ENCODE measurements around the gene OR2B6.

OR2B6 gene

DNA sequence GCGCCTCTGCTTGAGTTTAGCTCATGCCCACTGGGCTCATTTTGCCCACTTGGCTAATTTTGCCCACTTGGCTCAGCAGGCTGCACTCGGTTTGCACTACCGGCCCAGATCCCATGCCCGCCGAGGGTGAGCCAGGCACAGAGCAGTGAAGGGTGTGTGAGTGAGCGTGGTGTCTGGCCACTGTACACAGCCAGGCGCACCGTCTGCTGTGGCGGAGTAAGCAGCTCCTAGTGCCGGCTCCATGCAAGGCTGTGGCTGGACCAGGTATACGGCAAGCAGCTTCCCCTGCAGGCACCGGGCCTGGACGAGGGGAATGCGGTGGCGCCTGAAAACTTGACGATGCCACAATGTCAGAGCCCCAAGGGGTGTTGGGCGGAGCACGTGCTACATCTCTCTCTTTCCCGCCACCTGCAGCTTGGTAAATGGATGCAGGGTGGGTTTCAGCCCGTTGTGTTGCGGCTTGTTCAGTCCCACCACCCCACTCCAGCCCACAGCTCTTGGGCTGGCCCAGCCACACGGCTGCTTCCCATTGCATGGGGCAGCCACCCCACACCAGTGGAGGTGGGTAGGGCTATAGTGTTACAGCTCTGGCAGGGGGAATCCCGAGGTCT, 9.9 kb downstream of the OR2B6 start:
- no peaks in the 10 kb centered on the region for H3K9me3 Mint-ChIP-seq
- H3K36me3 Mint-ChIP-seq (ENCODE audit: low read depth): no peaks in the 10 kb centered on the region
- H3K4me1 Mint-ChIP-seq (ENCODE audit: low read depth): no peaks in the 10 kb centered on the region
- H3K27ac Mint-ChIP-seq: no peak overlapping the region
- no peaks in the 10 kb centered on the region for H3K27me3 Mint-ChIP-seq (ENCODE audit: low read depth)
- no peak overlapping the region for H3K4me3 Mint-ChIP-seq

DNA sequence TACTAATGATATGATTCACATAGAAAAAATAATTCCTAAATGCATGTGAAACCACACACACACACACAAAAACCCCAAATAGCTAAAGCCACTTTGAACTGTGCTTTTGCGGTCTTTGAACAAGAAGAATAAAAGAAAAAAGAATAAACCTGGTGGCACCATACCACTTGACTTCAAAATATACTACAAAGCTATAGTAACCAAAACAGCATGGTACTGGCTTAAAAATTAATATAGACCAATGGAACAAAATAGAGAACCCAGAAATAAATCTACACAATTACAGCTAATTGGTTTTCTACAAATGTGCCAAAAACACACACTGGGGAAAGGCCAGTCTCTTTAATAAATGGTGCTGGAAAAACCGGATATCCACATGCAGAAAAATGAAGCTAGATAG, 13.4 kb downstream of the OR2B6 start:
- no peak overlapping the region for H3K4me3 Mint-ChIP-seq
- no peaks in the 10 kb centered on the region for H3K9me3 Mint-ChIP-seq
- no peaks in the 10 kb centered on the region for H3K4me1 Mint-ChIP-seq (ENCODE audit: low read depth)
- peaks cover 4% of the 10 kb centered on the region for H3K27me3 Mint-ChIP-seq (ENCODE audit: low read depth)
- H3K36me3 Mint-ChIP-seq (ENCODE audit: low read depth): no peaks in the 10 kb centered on the region
- H3K27ac Mint-ChIP-seq: no peak overlapping the region

DNA sequence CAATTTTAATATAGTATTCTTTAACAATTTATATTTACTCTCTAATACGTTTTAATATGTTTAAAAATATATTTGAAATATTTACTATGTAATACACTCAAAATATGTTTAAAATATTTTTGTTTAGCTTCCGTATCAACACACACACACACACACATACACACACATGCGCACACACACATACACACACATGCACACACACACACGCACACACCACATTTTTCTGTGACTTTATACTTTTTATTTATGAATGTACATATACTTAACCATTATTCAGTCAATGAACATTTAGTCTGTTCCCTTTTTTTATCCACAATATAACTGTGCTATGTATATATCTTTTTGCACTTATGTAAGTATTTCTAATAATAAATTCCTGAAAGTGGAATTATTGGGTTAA, 15.7 kb downstream of the OR2B6 start:
- H3K27me3 Mint-ChIP-seq (ENCODE audit: low read depth): peaks cover 4% of the 10 kb centered on the region
- H3K27ac Mint-ChIP-seq: no peak overlapping the region
- no peaks in the 10 kb centered on the region for H3K9me3 Mint-ChIP-seq
- no peaks in the 10 kb centered on the region for H3K36me3 Mint-ChIP-seq (ENCODE audit: low read depth)
- H3K4me1 Mint-ChIP-seq (ENCODE audit: low read depth): no peaks in the 10 kb centered on the region
- no peak overlapping the region for H3K4me3 Mint-ChIP-seq

DNA sequence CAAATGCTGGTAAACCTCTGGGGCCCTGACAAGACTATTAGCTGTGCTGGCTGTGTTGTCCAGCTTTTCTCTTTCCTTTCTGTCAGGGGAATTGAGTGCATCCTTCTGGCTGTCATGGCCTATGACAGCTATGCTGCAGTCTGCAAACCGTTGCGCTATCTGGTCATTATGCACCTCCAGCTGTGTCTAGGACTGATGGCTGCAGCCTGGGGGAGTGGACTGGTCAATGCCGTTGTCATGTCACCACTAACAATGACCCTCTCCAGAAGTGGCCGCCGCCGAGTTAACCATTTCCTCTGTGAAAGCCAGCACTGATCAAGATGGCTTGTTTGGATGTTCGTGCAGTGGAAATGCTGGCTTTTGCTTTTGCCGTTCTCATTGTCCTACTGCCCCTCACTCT, 20.3 kb downstream of the OR2B6 start:
- no peak overlapping the region for H3K4me3 Mint-ChIP-seq
- H3K4me1 Mint-ChIP-seq (ENCODE audit: low read depth): no peaks in the 10 kb centered on the region
- no peaks in the 10 kb centered on the region for H3K36me3 Mint-ChIP-seq (ENCODE audit: low read depth)
- H3K27ac Mint-ChIP-seq: no peak overlapping the region
- no peaks in the 10 kb centered on the region for H3K9me3 Mint-ChIP-seq
- H3K27me3 Mint-ChIP-seq (ENCODE audit: low read depth): peaks cover 4% of the 10 kb centered on the region

DNA sequence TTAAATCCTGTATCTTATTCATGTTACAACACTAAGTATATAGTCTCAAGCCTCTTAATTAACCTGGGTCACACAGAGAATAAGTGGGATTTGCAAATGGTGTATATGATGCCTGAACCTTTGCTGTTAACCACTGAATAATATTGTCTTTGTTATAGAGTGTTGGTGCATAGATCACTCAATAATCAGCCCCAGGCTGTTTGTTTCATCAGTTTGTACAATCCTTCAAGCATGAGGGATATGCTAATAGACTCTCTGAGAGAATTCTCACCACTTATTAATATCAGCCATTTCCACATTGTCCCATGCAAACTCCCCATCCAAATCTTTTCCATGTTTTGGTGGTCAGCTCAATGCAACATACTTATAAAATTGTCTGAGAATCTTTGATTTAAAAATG, 21.7 kb downstream of the OR2B6 start:
- Mint-ChIP-seq H3K9me3 (no peaks in the 10 kb centered on the region), H3K4me1 (ENCODE audit: low read depth) (no peaks in the 10 kb centered on the region), H3K4me3 (no peak overlapping the region), H3K36me3 (ENCODE audit: low read depth) (no peaks in the 10 kb centered on the region), H3K27ac (no peak overlapping the region), H3K27me3 (ENCODE audit: low read depth) (peaks cover 6% of the 10 kb centered on the region)

DNA sequence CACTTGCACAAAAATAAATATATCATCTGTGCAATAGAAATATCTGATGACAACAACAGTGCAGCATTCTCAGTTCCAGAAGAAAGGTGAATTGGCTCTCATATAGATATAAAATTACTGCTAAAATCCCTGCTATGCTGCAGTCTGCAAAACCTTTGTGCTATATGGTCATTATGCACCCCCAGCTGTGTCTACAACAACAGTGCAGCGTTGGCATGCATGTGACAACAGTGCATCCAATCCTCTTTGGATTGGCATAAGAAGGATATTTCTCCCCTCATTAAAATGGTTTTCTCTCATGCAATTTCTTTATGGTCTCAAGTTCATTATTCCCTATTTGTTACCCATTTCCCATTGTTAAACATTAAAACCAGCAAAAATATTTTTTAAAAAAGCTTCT, 23.1 kb downstream of the OR2B6 start:
- peaks cover 5% of the 10 kb centered on the region for H3K27me3 Mint-ChIP-seq (ENCODE audit: low read depth)

DNA sequence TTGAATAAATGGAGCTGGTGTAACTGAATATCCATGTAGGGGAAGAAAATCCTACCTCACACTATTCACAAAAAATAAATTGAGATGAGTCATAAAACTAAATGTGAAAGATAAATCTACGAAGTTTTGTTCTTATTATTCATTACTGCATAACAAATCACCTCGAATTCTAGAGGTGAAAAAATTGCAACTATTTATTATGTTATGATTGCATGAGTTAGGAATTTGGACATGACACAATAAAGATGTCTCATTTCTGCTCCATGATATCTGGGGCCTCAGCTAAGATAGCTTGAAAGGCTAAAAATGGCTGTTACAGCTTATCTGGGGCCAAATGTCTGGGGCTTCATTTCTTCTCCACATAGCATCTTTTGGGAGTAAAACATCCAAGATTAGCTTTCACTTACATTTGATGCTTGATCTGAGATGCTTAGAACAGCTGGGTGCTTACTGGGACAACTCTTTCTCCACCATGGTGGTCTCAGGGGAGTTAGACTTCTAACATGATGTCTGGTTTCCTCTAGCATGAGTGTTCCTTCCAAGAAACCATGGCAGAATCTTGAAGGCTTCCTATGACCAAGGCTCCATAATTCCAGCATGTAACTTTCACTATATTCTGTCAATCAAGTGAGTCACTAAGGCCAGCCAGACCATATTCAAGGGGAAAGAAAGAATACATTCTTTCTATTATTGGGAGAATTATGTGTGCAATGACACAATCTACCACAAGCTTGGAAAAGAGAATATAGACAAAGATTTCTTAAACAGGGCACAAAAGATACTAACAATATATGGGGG, 30.1 kb downstream of the OR2B6 start:
- Mint-ChIP-seq H3K4me3 (no peak overlapping the region), H3K27me3 (ENCODE audit: low read depth) (peaks cover 34% of the 10 kb centered on the region)

More for the DNA sequence above, 23.1 kb downstream of the OR2B6 start:
- Mint-ChIP-seq H3K9me3 (no peaks in the 10 kb centered on the region), H3K27ac (no peak overlapping the region), H3K4me3 (no peak overlapping the region), H3K36me3 (ENCODE audit: low read depth) (no peaks in the 10 kb centered on the region), H3K4me1 (ENCODE audit: low read depth) (no peaks in the 10 kb centered on the region)

DNA sequence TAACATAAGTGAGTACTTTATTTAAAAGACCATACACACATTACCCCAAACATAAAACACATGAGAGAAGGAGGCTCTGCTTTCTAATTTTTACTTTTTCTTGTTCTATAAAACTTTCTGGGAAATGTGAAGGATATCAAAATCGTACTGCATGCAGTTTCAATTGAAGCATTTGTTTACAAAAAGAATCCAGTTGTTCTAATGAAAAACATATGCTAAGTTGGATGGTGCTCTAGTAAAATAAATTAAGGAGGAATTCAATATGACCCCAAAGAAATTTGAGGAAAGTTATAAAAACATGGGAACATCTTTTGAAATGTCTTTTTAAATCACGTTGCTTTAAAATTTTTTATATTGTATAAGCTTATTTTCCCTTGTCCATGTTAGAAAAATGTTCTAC, 37.6 kb downstream of the OR2B6 start:
- H3K9me3 Mint-ChIP-seq: no peaks in the 10 kb centered on the region
- H3K27ac Mint-ChIP-seq: no peak overlapping the region
- peaks cover 11% of the 10 kb centered on the region for H3K27me3 Mint-ChIP-seq (ENCODE audit: low read depth)
- H3K4me3 Mint-ChIP-seq: no peak overlapping the region
- H3K36me3 Mint-ChIP-seq (ENCODE audit: low read depth): no peaks in the 10 kb centered on the region
- H3K4me1 Mint-ChIP-seq (ENCODE audit: low read depth): no peaks in the 10 kb centered on the region

More for the DNA sequence above, 30.1 kb downstream of the OR2B6 start:
- no peak overlapping the region for H3K27ac Mint-ChIP-seq
- H3K4me1 Mint-ChIP-seq (ENCODE audit: low read depth): no peaks in the 10 kb centered on the region
- H3K9me3 Mint-ChIP-seq: no peaks in the 10 kb centered on the region
- H3K36me3 Mint-ChIP-seq (ENCODE audit: low read depth): no peaks in the 10 kb centered on the region

DNA sequence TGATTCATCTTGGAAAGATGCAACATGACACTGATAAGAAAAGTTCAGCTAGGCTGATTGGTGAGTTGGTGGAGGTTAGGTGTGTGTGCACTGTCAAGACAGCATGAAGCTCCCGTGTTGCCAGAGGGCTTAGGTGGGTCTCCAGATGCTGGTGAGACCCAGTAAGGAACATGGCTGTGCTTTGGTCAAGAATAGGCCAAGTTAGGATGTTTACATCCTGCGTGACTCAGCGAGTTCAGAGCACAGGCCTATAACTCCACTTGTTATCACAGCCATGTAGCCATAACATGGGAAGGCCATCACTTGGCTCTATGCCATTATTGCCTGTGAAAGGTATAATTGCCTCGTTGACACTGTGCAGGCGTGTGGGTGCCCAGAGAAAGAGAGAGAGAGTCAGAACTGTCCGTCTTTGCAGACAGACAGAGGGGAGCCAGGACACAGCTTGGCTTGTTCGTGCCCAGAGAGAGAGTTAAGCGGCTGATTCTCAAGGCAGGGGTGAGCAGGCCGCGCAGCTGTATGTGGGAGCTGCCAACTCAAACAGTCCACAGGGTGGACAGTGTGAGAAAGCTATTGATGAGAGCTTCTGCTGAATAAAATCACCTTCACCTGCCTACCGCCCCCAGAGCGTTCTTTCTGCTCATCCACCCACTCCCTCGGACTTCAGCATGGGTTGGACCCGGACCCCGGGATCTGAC, 43.5 kb downstream of the OR2B6 start:
- Mint-ChIP-seq H3K9me3 (no peaks in the 10 kb centered on the region), H3K4me1 (ENCODE audit: low read depth) (no peaks in the 10 kb centered on the region), H3K27me3 (ENCODE audit: low read depth) (no peaks in the 10 kb centered on the region), H3K4me3 (no peak overlapping the region), H3K27ac (no peak overlapping the region), H3K36me3 (ENCODE audit: low read depth) (no peaks in the 10 kb centered on the region)

DNA sequence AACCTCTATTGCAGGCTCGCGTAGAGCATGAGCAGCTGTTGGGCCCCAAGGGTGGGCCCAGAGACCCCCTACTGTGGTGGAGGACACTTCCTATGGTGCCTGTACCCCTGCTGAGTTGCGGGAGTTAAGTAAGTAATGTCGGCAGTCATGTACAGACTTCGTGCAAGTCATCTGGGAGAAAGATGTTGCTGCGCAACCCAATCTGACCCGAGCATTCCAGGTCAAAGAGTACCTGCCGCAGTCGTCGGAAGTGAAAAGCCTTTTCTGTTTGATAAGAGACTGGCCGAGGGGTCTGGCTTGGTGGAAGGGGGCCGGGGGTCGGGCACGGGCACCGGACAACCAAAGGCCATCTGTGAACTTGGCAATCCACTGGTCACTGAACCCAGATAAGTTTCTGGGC, 44.3 kb downstream of the OR2B6 start:
- H3K27me3 Mint-ChIP-seq (ENCODE audit: low read depth): no peaks in the 10 kb centered on the region
- H3K27ac Mint-ChIP-seq: no peak overlapping the region
- no peaks in the 10 kb centered on the region for H3K4me1 Mint-ChIP-seq (ENCODE audit: low read depth)
- no peaks in the 10 kb centered on the region for H3K9me3 Mint-ChIP-seq
- no peak overlapping the region for H3K4me3 Mint-ChIP-seq
- H3K36me3 Mint-ChIP-seq (ENCODE audit: low read depth): no peaks in the 10 kb centered on the region

DNA sequence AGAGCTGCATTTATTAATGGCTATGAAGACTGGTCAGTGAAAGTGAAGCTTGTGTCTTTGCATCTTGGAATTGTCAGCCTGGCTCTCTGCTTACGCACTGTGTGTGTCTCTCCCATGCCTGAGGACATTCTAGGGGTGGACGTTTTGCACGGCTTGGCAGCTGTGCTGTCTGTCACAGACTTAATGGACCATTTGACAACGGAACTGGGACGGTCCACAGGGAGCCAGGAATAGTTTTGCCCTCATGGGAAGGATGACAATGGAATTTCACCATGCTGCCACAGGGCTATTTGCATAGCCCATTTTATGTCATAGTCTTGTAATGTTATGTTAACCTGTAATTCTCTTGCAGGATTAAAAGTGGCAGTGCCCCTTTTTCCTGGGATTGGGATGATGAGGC, 44.7 kb downstream of the OR2B6 start:
- Mint-ChIP-seq H3K4me3 (no peak overlapping the region), H3K4me1 (ENCODE audit: low read depth) (no peaks in the 10 kb centered on the region), H3K36me3 (ENCODE audit: low read depth) (no peaks in the 10 kb centered on the region), H3K27ac (no peak overlapping the region), H3K9me3 (no peaks in the 10 kb centered on the region), H3K27me3 (ENCODE audit: low read depth) (no peaks in the 10 kb centered on the region)

DNA sequence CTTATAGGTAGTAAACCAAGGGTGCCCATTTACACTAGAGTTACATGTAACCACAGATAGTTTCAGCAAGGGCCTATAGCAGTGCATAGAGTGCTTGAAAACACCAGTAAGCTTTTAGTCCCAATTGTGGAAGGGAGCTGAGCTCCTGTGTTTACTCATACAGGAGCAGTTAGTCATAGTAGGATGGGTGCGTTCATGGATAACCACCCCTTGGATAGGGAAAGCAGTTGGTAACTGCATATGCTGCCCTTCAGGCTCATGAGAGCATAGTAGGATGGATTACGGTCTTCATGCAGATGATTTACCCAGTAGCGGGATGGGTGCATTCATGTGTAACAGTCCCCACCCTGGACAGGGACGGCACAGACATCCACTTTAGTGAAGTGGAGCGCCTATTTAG, 45.1 kb downstream of the OR2B6 start:
- Mint-ChIP-seq H3K36me3 (ENCODE audit: low read depth) (no peaks in the 10 kb centered on the region), H3K4me1 (ENCODE audit: low read depth) (no peaks in the 10 kb centered on the region), H3K4me3 (no peak overlapping the region), H3K27ac (no peak overlapping the region), H3K27me3 (ENCODE audit: low read depth) (no peaks in the 10 kb centered on the region), H3K9me3 (no peaks in the 10 kb centered on the region)

DNA sequence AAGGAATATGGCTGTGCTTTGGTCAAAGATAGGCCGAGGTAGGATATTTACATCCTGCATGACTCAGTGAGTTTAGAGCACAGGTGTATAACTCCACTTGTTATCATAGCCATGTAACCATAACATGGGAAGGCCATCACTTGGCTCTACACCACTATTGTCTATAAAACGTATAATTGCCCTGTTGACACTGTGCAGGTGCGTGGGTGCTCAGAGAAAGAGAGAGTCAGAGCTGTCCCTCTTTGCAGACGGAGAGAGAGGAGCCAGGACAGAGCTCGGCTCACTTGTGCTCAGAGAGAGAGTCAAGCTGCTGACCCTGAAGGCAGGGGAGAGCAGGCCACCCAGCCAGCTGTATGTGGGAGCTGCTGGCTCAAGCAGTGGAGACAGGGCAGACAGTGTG, 46.0 kb downstream of the OR2B6 start:
- H3K36me3 Mint-ChIP-seq (ENCODE audit: low read depth): no peaks in the 10 kb centered on the region
- H3K27ac Mint-ChIP-seq: no peak overlapping the region
- no peaks in the 10 kb centered on the region for H3K4me1 Mint-ChIP-seq (ENCODE audit: low read depth)
- no peaks in the 10 kb centered on the region for H3K9me3 Mint-ChIP-seq
- H3K27me3 Mint-ChIP-seq (ENCODE audit: low read depth): no peaks in the 10 kb centered on the region
- H3K4me3 Mint-ChIP-seq: no peak overlapping the region

DNA sequence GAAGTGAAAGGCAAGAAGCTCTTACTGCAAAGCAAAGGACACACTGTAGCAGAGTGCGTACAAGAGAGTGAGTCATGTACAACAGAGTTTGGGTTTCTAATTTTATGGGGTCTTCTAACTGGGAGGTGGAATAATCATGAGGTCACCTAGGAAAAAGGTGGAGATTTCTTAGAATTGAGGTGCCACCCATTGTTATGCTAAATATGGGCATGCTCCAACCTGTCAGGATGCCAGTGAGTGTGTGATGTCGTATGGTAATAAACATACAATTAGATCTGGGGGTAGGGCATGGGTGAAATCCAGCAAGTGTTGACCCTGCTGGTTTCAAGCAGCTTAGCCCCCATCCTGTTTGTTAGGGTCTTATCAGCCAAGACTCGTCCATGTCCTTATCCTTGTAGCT, 46.6 kb downstream of the OR2B6 start:
- H3K27me3 Mint-ChIP-seq (ENCODE audit: low read depth): no peaks in the 10 kb centered on the region

More for the DNA sequence above, 46.6 kb downstream of the OR2B6 start:
- H3K4me3 Mint-ChIP-seq: no peak overlapping the region
- no peaks in the 10 kb centered on the region for H3K9me3 Mint-ChIP-seq
- no peaks in the 10 kb centered on the region for H3K36me3 Mint-ChIP-seq (ENCODE audit: low read depth)
- no peak overlapping the region for H3K27ac Mint-ChIP-seq
- H3K4me1 Mint-ChIP-seq (ENCODE audit: low read depth): no peaks in the 10 kb centered on the region

Measured in T-helper 1 cell treated with Interleukin-12 subunit alpha and Interleukin-12 subunit beta and Interleukin-4 antibody, amounts not matched to agents 30 μg/mL and 1 μg/mL, for 36 hours (primary cell).